OCI-M2 (cell line): ENCODE results near the gene APPL1.

ENCODE experiments used
- DNase-seq: peaks from one replicate; lab custom pipeline; 2025; ENCODE audit not compliant: unreplicated experiment; lab: John Stamatoyannopoulos, UW

The APPL1 gene, protein sequence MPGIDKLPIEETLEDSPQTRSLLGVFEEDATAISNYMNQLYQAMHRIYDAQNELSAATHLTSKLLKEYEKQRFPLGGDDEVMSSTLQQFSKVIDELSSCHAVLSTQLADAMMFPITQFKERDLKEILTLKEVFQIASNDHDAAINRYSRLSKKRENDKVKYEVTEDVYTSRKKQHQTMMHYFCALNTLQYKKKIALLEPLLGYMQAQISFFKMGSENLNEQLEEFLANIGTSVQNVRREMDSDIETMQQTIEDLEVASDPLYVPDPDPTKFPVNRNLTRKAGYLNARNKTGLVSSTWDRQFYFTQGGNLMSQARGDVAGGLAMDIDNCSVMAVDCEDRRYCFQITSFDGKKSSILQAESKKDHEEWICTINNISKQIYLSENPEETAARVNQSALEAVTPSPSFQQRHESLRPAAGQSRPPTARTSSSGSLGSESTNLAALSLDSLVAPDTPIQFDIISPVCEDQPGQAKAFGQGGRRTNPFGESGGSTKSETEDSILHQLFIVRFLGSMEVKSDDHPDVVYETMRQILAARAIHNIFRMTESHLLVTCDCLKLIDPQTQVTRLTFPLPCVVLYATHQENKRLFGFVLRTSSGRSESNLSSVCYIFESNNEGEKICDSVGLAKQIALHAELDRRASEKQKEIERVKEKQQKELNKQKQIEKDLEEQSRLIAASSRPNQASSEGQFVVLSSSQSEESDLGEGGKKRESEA

GRCh38 chr3:57227204-57227929, at the start of gene APPL1:
Gene APPL1, plus strand, starts transcription at chr3:57227729. Its CDS starts 155 bp downstream, at chr3:57227884.
- peak; percentile 49 for DNase-seq

DNA sequence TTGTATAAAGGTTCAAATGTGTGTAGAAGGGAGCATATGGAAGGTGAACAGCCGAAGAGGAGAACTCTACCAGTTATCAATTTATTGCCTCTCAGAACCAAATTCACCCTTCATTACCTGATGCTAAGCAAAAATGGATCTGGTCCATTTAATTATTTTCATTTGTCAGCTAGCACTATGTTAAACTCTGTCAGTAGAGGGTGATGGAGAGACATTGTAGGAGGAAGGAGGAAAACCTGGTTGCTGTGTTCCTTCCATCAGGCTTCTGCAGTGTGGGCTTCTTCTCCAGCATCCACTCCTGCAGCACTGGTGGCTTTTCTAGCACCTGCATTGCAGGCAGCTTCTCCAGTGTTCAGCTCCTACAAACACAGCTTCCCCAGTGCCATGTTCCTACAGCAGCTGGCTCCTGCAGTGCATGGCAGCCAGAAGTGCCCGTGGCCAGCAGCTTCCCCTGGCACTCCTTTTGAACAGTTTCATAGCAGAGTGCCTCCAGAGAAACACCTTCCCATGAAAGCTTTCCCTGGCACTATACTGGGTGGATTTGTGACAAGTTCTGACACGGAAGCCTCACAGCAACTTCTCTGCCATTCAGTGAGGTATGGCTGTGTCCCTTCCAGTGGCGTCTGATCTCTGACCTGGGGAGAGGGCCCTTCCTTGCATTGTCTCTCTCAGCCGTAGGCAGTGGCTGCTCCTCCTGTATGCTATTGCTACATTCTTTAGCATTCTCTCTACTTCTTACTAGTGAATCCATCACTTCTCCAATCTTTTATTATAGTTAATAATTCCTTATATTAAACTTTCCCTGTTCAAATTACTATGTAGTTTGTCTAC, 47.7 kb upstream of the APPL1 start:
- DNase-seq = no peak

GRCh38 chr3:57184526-57184925, 43.0 kb upstream of the APPL1 start:
- DNase-seq = no peak

DNA sequence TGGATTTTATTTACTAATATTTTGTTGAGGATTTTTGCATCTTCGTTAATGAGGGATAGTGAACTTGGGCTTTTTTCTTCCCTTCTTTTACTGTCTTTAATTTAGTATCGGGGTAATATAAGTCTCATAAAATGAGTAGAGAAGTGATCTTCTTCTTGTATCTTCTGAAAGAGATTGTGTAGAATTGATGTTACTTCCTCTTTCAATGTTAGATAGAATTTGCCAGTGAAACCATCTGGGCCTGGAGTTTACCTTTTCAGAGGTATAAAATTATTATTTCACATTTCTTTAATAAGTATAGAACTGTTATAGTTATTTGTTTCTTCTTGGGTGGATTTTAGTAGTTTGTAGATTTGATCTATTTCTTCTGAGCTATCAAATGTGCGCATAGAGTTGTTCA, 35.5 kb upstream of the APPL1 start:
- DNase-seq = no peak

GRCh38 chr3:57194641-57195040, 32.9 kb upstream of the APPL1 start:
- no peak for DNase-seq

DNA sequence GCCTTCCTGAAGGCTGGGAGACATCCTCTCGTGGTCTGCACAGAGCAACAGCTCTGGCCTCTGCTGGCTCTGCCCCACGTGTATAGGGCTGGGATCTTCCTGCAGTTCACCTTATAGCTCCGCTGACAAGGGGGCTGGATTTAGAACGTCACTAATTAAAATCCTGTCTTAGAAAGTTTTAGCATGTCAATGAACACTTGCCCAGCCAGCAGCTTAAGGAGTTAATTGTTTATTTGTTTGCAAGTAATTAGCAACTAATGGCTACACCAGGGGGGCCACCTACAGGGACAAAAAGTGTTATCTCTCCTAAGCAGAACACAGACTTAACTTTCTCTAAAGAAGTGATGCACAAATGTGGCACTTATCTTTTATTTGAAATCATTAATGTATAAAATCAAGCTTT, 27.6 kb upstream of the APPL1 start, which contains the start of gene HESX1:
Gene HESX1 (minus strand): TSS at position 84 of the 403 bp plus-strand sequence. CDS start 60 bp downstream, at position 24.
- DNase-seq = no peak

- DNase-seq = no peak
Observed at GRCh38 chr3:57206423-57206822, 21.1 kb upstream of the APPL1 start.

GRCh38 chr3:57221883-57222282, 5.6 kb upstream of the APPL1 start:
- DNase-seq = no peak

- no peak for DNase-seq
Observed at GRCh38 chr3:57224856-57225255, 2.7 kb upstream of the APPL1 start.

DNA sequence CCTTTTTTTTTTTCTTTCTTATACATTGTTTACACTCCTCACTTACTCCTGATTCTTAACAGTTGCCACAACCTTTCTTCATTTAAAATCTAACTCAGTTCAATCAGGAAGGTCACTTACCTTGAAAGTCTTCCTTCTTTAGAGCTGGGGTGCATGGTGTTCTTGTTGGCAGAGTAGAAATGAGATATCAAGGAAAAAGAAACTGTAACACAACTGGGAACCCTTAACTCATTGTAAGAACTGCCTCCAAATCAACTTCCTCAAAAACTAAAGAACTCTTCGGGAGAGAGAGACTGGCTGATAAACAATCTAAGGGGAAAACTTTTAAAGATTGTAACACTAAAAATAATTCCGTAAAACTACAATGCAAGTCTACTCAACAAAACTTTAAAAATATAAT, 1.4 kb upstream of the APPL1 start:
- DNase-seq = no peak

DNA sequence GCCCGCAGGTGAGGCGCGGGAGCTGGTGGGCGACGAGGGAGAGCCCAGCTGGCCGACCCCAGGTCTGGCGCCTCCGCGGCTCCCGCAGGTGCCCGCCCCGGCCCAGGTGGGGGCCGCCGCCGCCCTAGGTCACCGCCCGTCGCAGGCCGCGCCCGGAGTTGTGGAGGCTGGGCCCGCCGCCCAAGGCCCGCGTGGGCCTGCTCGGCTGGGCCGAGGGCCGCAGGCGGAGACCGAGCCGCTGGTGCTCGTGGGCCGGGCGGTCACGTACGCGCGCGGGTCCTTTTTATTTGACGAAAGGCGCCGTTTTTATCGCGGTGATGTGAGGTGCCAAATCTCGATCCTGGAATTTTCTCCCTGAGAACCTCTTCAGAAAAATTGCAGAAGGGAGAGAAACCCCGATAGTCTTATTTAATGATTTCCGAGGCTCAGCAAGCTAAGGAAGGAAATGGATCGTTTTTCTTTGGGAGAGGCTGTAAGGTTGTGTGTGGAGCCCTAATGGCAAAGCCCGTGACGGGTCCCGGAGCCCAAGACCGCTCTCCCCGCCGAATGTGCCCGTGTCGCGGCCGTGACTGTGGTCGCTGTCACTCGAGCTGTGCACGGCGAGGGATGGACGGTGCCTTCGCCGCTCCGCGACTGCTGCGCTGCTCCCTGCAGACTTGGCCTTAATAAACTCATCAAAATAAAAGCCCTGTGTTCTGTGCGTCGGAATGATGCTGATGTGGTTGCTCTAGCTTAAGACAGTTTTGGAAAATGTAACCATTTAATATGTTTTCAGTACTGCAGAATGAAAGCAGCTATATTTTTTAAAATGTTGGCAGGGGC, 612 bp downstream of the APPL1 start:
- DNase-seq = peak; percentile 41

- no peak for DNase-seq
Observed at GRCh38 chr3:57230006-57230405, 2.5 kb downstream of the APPL1 start.

DNA sequence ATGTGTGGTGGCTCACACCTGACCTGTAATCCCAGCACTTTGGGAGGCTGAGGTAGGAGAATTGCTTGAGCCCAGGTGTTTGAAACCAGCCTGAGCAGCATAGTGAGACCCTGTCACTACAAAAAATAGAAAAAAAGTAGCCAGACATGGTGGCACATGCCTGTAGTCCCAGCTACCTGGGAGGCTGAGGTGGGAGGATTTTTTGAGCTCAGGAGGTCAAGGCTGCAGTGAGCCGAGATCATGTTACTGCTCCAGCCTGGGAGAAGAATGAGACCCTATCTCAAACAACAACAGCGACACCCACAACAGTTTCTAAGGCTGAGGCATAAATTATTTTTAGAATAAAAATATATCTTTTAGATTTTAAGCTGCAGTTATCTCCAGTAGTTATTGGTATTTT, 6.3 kb downstream of the APPL1 start:
- no peak for DNase-seq

DNA sequence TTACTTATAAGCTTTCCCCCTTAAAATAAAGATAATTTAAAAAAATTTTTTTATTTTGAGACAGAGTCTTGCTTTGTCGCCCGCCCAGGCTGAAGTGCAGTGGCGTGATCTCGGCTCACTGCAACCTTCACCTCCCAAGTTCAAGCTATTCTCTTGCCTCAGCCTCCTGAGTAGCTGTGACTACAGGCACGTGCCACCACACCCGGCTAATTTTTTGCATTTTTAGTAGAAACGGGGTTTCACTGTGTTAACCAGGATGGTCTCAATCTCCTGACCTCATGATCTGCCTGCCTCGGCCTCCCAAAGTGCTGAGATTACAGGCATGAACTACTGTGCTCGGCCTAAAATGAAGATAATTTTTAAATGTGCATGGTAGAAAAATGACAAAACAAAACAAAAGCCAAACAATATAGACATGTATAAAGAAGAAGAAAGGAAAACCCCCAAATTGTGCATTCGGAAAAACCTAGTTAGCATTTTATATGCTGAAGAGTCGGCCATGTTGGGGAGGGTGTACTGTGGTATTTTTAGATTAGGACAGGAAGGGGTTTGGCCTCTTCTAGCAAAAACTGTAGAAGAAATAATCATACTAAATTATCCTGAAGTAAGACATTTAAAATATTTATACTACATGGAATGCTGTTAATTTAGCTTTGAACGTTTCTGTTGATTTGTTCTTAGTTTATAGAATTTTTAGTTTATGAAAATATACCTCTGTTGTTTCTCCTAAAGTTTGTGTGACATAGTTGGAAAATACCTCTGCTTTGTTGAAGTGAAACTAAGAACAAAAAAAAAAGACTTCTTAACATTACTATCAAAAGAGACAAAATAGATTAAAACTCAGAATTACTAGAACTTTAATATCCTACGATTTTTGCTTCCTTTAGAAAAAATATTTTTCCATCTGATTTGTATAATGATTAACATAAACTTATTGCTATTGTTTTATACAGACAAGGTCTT, 7.4 kb downstream of the APPL1 start:
- no peak for DNase-seq

GRCh38 chr3:57244946-57245345, 17.4 kb downstream of the APPL1 start:
- no peak for DNase-seq

DNA sequence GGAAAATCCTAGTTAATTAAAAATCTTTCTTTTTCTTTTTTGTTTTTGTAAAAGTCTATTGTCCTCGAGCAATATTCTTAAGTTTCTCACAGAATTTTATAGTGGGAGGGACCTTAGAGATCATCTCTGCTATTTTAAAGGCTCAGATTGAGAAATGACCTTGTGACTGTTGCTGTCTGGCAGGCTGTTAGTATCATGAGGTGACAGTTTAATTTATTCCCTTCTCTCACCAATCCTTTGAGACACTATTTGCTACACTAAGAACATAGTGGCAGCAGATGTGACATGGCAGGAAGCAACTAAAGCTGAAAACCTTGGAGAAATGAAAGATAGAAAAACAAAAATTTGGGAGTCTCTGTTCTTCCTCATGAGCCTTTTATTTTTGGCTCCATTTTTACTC, 24.9 kb downstream of the APPL1 start:
- no peak for DNase-seq

- DNase-seq = no peak
Observed at GRCh38 chr3:57256844-57257243, 29.3 kb downstream of the APPL1 start.

- no peak for DNase-seq
Observed at GRCh38 chr3:57257678-57258077, 30.1 kb downstream of the APPL1 start.

DNA sequence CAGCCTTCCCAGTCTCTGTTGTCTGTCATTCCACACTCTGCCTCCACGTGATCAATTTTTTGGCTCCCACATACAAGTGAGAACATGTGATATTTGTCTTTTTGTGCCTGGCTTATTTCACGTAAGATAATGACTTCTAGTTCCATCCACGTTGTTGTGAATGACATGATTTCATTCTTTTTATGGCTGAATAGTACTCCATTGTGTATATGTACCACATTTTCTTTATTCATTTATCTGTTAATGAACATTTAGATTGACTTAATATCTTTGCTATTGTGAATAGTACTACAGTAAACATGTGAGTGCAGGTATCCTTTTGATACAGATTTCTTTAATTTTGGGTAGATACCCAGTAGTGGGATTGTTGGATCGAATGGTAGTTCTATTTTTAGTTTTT, 33.6 kb downstream of the APPL1 start:
- DNase-seq = no peak
